IMR-90 (cell line): Measurements from ENCODE around the gene NOL4L. TPM values are rescaled to one million over a fixed set of nuclear protein-coding genes. Genes with fewer than 3 reads are reported as not detected.

Experiments used
- ATAC-seq: fragments of 200-7000 bp; cut with Tn5 transposase; 2 replicates; pipeline ENCODE4 v1.9.1; 2020; ENCODE audit warnings: low read depth, mild to moderate bottlenecking, moderate library complexity
- BruUV-seq: library from RNA; stranded (reverse); fragments of 400-500 nt; replicated peaks from 2 replicates; lab custom pipeline; 2021; lab: Mats Ljungman, UMichigan
- CTCF ChIA-PET: fragments of 300-600 bp; formaldehyde crosslinking; extraction: SDS; loops from one replicate; lab custom pipeline; 2021; ENCODE audit warnings: antibody characterized with exemption; lab: Yijun Ruan, JAX
- POLR2A ChIA-PET: fragments of 300-600 bp; sonication (Branson Sonifier 250); formaldehyde crosslinking; loops from one replicate; lab custom pipeline; 2022; ENCODE audit warnings: antibody characterized with exemption; ENCODE audit not compliant: unreplicated experiment; lab: Charles Lee
- DNase-seq: peaks from one replicate; pipeline ENCODE4 v3.0.0; 2013
- H2AFZ ChIP-seq: replicated peaks from 2 replicates; pipeline ENCODE3; 2013; ENCODE audit warnings: low read length, mild to moderate bottlenecking; ENCODE audit not compliant: poor library complexity
- H2AK5ac ChIP-seq: 2 replicates; pipeline ENCODE4 v1.6.1; 2013; ENCODE audit warnings: low read depth, low read length, inconsistent platforms
- H2AK9ac ChIP-seq: replicated peaks from 2 replicates; pipeline ENCODE3; 2013; ENCODE audit warnings: mild to moderate bottlenecking, low read depth, low read length, moderate library complexity; ENCODE audit not compliant: poor library complexity
- H2BK120ac ChIP-seq: 2 replicates; pipeline ENCODE4 v1.6.1; 2013; ENCODE audit warnings: low read depth, low read length, inconsistent platforms
- H2BK15ac ChIP-seq: 3 replicates; pipeline ENCODE4 v1.6.1; 2013; ENCODE audit warnings: low read depth, low read length, inconsistent platforms
- H2BK20ac ChIP-seq: 2 replicates; pipeline ENCODE4 v1.6.1; 2013; ENCODE audit warnings: low read depth, mild to moderate bottlenecking, inconsistent platforms, low read length, moderate library complexity
- H2BK5ac ChIP-seq: 2 replicates; pipeline ENCODE4 v1.6.1; 2013; ENCODE audit warnings: mild to moderate bottlenecking, low read depth, low read length, inconsistent platforms; ENCODE audit not compliant: poor library complexity, severe bottlenecking
- H3K14ac ChIP-seq: replicated peaks from 2 replicates; pipeline ENCODE4 v1.6.1; 2013; ENCODE audit warnings: low read depth, low read length, inconsistent platforms
- H3K18ac ChIP-seq: 2 replicates; pipeline ENCODE4 v1.6.1; 2013; ENCODE audit warnings: low read depth, low read length, control low read depth
- H3K23ac ChIP-seq: 2 replicates; pipeline ENCODE4 v1.6.1; 2013; ENCODE audit warnings: low read depth, low read length, inconsistent platforms
- H3K27ac ChIP-seq: 2 replicates; pipeline ENCODE4 v1.5.1; 2013; ENCODE audit warnings: mild to moderate bottlenecking, control low read depth, low read length; ENCODE audit not compliant: insufficient read depth
- H3K27me3 ChIP-seq: 2 replicates; pipeline ENCODE4 v1.6.1; 2013; ENCODE audit warnings: low read length; ENCODE audit not compliant: control insufficient read depth, insufficient read depth
- H3K36me3 ChIP-seq: 2 replicates; pipeline ENCODE4 v1.6.1; 2013; ENCODE audit warnings: low read length, mixed read lengths; ENCODE audit not compliant: control insufficient read depth, insufficient read depth
- H3K4ac ChIP-seq: 2 replicates; pipeline ENCODE4 v1.6.1; 2013; ENCODE audit warnings: low read depth, low read length, inconsistent platforms
- H3K4me1 ChIP-seq: 2 replicates; pipeline ENCODE4 v1.6.1; 2013; ENCODE audit warnings: low read length, mixed read lengths; ENCODE audit not compliant: control insufficient read depth, insufficient read depth
- H3K4me2 ChIP-seq: 2 replicates; pipeline ENCODE4 v1.6.1; 2013; ENCODE audit warnings: low read depth, mild to moderate bottlenecking, control low read depth, low read length, moderate library complexity
- H3K4me3 ChIP-seq: 2 replicates; pipeline ENCODE4 v1.5.1; 2013; ENCODE audit warnings: low read depth, mild to moderate bottlenecking, control low read depth, low read length, moderate library complexity; ENCODE audit not compliant: insufficient read depth
- H3K56ac ChIP-seq: 2 replicates; pipeline ENCODE4 v1.6.1; 2013; ENCODE audit warnings: low read length, inconsistent platforms; ENCODE audit not compliant: insufficient read depth; ENCODE audit errors: extremely low read depth
- H3K79me1 ChIP-seq, 2 experiments: 2 replicates each; pipeline ENCODE4 v1.6.1; 2013; ENCODE audit warnings: low read length in 2 of 2, inconsistent platforms in 1 of 2, low read depth in 1 of 2
- H3K9ac ChIP-seq: 2 replicates; pipeline ENCODE4 v1.6.1; 2013; ENCODE audit warnings: low read depth, low read length, control low read depth
- H3K9me1 ChIP-seq: 2 replicates; pipeline ENCODE4 v1.6.1; 2013; ENCODE audit warnings: low read length, inconsistent platforms; ENCODE audit not compliant: insufficient read depth
- H3K9me3 ChIP-seq: 2 replicates; pipeline ENCODE4 v1.6.1; 2013; ENCODE audit warnings: low read length; ENCODE audit not compliant: control insufficient read depth, insufficient read depth
- H4K20me1 ChIP-seq: 2 replicates; pipeline ENCODE4 v1.6.1; 2013; ENCODE audit warnings: low read length, inconsistent platforms; ENCODE audit not compliant: insufficient read depth
- H4K5ac ChIP-seq: 2 replicates; pipeline ENCODE4 v1.6.1; 2013; ENCODE audit warnings: mild to moderate bottlenecking, low read depth, low read length, control low read depth
- H4K8ac ChIP-seq, 2 experiments: 2 replicates each; pipeline ENCODE4 v1.6.1; 2013; ENCODE audit warnings: low read depth in 2 of 2, low read length in 2 of 2, control low read depth in 1 of 2, inconsistent platforms in 1 of 2
- H4K91ac ChIP-seq: 2 replicates; pipeline ENCODE4 v1.6.1; 2013; ENCODE audit warnings: low read depth, low read length, inconsistent platforms; ENCODE audit not compliant: insufficient read depth
- CTCF ChIP-seq: conservative IDR thresholded peaks from 2 replicates; pipeline ENCODE4 v1.5.1; 2012; ENCODE audit warnings: mild to moderate bottlenecking, low read depth, low read length, improper control_type of control experiment
- FOS ChIP-seq: fragments of 150-350 bp; IDR thresholded peaks from 2 replicates; pipeline ENCODE4 v1.6.1; 2016; ENCODE audit warnings: low read depth, low read length
- MAFK ChIP-seq: IDR thresholded peaks from 2 replicates; pipeline ENCODE4 v1.6.1; 2012; ENCODE audit warnings: low read depth, low read length, improper control_type of control experiment
- MAZ ChIP-seq: IDR thresholded peaks from 2 replicates; pipeline ENCODE4 v1.6.1; 2012; ENCODE audit warnings: low read depth, mild to moderate bottlenecking, low read length, improper control_type of control experiment, moderate library complexity, borderline replicate concordance
- MXI1 ChIP-seq: IDR thresholded peaks from 2 replicates; pipeline ENCODE4 v1.6.1; 2012; ENCODE audit warnings: low read depth, mild to moderate bottlenecking, low read length, moderate library complexity, borderline replicate concordance
- NFE2L2 ChIP-seq: fragments of 150-350 bp; IDR thresholded peaks from 2 replicates; pipeline ENCODE4 v1.6.1; 2016; ENCODE audit warnings: low read depth, mild to moderate bottlenecking, low read length
- POLR2A ChIP-seq: IDR thresholded peaks from 2 replicates; pipeline ENCODE4 v1.6.1; 2012; ENCODE audit warnings: mild to moderate bottlenecking, low read depth, low read length
- RAD21 ChIP-seq: IDR thresholded peaks from 2 replicates; pipeline ENCODE4 v1.6.1; 2012; ENCODE audit warnings: low read length, improper control_type of control experiment
- SMC3 ChIP-seq: fragments of 150-350 bp; IDR thresholded peaks from 2 replicates; pipeline ENCODE4 v1.6.1; 2016; ENCODE audit warnings: low read depth, mild to moderate bottlenecking, antibody characterized with exemption, low read length, moderate library complexity
- WGBS, 2 experiments: methylation state at CpG; one replicate each; pipeline versions ENCODE4 v1.1.5 to v1.1.7; 2013; ENCODE audit warnings: missing lambda C conversion rate in 2 of 2; ENCODE audit not compliant: insufficient read length in 1 of 2; ENCODE audit errors: extremely low coverage in 2 of 2; 5-methylcytosine and 5-hydroxymethylcytosine counted together
- dilution Hi-C: fragments of 300-500 bp; cut with HindIII; formaldehyde crosslinking; loops from one replicate; pipeline ENCODE4 v1.14.3; 2018; ENCODE audit warnings: low sequenced_read_pairs; ENCODE audit not compliant: unreplicated experiment
- in situ Hi-C: fragments of 300-500 bp; cut with MboI; formaldehyde crosslinking; loops from 3 replicates; pipeline ENCODE4 v1.14.3; 2019; ENCODE audit warnings: low sequenced_read_pairs, inconsistent platforms, mixed read lengths
- intact Hi-C: fragments of 100-400 bp; cut with micrococcal nuclease; formaldehyde crosslinking; loops from 2 replicates; pipeline ENCODE4 v1.10.0; 2022
- polyA plus RNA-seq, 3 experiments: library from polyadenylated mRNA; depleted of rRNA; stranded (reverse); fragments of >200 nt; gene quantifications; 2 replicates each; pipeline ENCODE4 v1.2.3, GENCODE V29; 2012; ENCODE audit warnings: low replicate concordance in 1 of 3
- total RNA-seq: library from RNA; depleted of rRNA; stranded (reverse); fragments of >200 nt; gene quantifications from 2 replicates; pipeline ENCODE4 v1.2.3, GENCODE V29; 2012
- TF ChIP-seq, protein P1 (sequence below): fragments of 150-350 bp; IDR thresholded peaks from 2 replicates; pipeline ENCODE4 v1.6.1; 2017; ENCODE audit warnings: mild to moderate bottlenecking, antibody characterized with exemption, low read length, low read depth

NOL4L gene
- total and polyA plus RNA-seq, 2 of the 4 experiments (the other 2 are of a cell fraction), result 4.7 to 13.3 TPM

DNA sequence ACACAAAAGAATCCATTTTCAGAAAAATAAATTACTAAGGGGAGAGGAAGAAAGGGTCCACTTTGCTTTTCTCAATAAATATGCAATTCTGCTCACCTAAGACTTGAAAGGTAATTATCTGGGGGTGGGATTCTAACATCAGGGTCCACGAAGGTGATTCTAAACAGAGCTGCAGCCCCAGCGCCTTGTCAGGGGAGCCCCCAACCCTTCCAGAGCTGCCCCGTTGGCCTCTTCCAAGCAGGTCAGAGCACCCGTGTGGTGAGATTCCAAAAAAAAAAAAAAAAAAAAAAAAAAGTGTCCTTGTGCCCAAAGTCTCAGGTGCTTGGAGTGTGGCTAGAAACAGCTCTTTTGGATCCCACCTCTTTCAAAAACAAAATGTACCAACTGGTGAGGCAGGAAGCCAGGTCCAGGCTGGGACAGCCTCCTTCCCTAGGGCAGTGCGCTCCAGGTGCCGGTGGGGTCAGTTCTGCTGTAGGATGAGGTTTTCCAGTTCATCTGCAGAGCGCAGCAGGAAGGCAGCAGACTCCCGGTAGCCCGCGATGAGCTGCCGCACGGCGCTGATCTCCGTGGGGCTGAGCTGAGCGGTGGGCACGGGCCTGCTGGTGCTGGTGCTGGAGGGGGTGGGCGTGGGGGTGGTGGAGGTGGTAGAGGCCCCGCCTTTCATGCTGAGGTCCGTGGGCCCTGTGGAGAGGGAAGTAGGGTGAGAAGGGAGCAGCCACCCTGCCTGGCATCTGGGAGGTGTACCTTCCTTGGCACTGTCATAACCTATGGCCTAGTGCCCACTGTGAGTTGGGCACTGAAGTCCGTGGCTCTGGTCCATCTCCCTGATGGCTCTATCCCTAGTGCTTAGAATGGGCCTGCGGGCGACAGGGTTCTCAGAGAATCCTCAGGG, 137.8 kb downstream of the NOL4L start:
- no peak overlapping the region for H3K18ac ChIP-seq
- no peak overlapping the region for H2AFZ ChIP-seq
- peak overlapping the region; percentile 12 for H2AK9ac ChIP-seq
- H3K4ac ChIP-seq, result no peak overlapping the region
- H4K91ac ChIP-seq, result no peak overlapping the region
- H2AK5ac ChIP-seq, result no peak overlapping the region
- H3K4me3 ChIP-seq, result no peak overlapping the region
- no peak overlapping the region for H3K9ac ChIP-seq
- ChIA-PET CTCF (no interaction called here), POLR2A (no interaction called here)
- H3K4me2 ChIP-seq, result no peak overlapping the region
- TF ChIP-seq RAD21, result no peak
- TF ChIP-seq MAFK, result no peak
- TF ChIP-seq, protein P1, sequence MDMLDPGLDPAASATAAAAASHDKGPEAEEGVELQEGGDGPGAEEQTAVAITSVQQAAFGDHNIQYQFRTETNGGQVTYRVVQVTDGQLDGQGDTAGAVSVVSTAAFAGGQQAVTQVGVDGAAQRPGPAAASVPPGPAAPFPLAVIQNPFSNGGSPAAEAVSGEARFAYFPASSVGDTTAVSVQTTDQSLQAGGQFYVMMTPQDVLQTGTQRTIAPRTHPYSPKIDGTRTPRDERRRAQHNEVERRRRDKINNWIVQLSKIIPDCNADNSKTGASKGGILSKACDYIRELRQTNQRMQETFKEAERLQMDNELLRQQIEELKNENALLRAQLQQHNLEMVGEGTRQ, result no peak
- no peak for TF ChIP-seq MXI1
- TF ChIP-seq CTCF, result no peak
- no peak for TF ChIP-seq POLR2A
- TF ChIP-seq MAZ, result no peak
- TF ChIP-seq FOS, result no peak
- TF ChIP-seq SMC3, result no peak
- no peak for TF ChIP-seq NFE2L2
- no peak overlapping the region for H3K14ac ChIP-seq
- 0 out of 2 replicates have a peak, but pooled peaks cover 2% of the 10 kb centered on the region for H3K4me1 ChIP-seq
- in situ Hi-C loops (no loop called here), intact Hi-C loops (no loop called here), dilution Hi-C loops (no loop called here)
- no peak overlapping the region for H2BK15ac ChIP-seq
- H4K5ac ChIP-seq, result no peak overlapping the region
- no peak overlapping the region for H3K23ac ChIP-seq
- H4K20me1 ChIP-seq, result peaks cover 35% of the 10 kb centered on the region
- no peak overlapping the region for H4K8ac ChIP-seq
- H2BK20ac ChIP-seq, result no peak overlapping the region
- peaks cover 13% of the 10 kb centered on the region for H3K9me1 ChIP-seq
- no peaks in the 10 kb centered on the region for H3K27me3 ChIP-seq
- no peak for DNase-seq
- H3K56ac ChIP-seq, result no peak overlapping the region
- peaks cover 77% of the 10 kb centered on the region for H3K36me3 ChIP-seq
- H2BK5ac ChIP-seq, result no peak overlapping the region
- H2BK120ac ChIP-seq, result no peak overlapping the region
- H3K27ac ChIP-seq, result no peak overlapping the region
- H3K79me1 ChIP-seq, result peaks cover 17 to 51% of the 10 kb centered on the region in 2 experiments; a peak in 3 of 4 replicates
- ATAC-seq, result no peak
- 79% methylated on average over 4 of the region's 22 CpGs; no CpG with 5 or more reads in 1 of the 2 experiments for whole genome bisulfite sequencing, 2 experiments
- H3K9me3 ChIP-seq, result no peaks in the 10 kb centered on the region
- BruUV-seq, result no TSS peak
